Measurements from ENCODE around the gene APBB2.
A peak's percentile ranks its signal among the peaks of the same experiment; 100 is the strongest.
"Not testable (repeated sequence)": the region's sequence is repeated elsewhere in the genome, so short reads cannot be mapped to it uniquely, and the experiment has no call there.

Gene APBB2

DNA sequence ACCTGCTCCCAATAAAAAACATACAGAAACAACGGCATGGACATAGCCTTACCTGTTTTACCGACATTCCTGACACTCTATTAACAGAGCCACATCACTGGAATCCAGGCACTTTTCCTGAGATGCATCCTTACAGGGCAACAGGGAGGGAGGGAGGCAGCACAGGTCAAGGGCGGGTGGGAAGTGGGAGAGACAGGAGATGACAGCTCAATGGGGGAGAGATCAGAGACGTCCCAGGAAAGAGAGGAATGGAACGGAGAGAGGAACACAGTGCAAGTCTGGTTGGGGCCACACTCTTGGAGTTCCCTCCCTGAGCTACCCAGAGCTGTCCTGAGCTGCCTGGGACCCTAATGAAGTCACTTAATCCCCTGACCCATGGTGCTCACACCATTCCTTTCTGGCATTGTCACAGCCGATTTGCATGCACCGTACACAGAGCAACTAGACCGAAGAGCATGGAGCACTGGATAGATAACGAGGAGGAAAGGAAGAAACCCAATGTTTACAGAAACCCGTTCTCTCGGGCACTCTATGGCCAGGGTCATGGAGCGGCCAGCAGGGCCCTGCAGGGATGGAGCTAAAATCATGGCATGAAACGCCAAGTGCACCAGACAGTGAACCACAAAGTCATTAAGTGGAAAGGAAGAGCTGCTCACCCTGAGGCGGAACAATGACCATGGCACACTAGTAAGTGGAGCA, 371.5 kb downstream of the APBB2 start:
- no peak for DNase-seq

DNA sequence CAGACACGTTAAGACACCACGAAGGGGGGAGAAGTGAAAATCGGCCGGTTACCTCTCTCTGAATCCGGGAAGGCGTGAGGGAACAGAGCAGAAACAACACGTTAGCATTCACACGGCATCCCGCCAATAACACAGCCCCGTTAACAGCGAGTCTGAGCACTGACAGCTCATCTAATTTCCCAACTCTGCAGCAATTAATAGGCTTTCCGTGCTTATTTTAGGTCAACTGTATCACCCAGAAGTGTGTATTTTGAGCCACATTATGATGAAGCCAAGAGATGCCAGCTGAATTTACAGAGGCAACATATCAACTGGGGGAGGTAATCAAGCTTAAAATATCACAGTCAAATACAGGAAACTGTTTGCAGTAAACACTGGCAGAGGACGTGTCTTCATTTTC, 372.0 kb downstream of the APBB2 start:
- no peak for DNase-seq

DNA sequence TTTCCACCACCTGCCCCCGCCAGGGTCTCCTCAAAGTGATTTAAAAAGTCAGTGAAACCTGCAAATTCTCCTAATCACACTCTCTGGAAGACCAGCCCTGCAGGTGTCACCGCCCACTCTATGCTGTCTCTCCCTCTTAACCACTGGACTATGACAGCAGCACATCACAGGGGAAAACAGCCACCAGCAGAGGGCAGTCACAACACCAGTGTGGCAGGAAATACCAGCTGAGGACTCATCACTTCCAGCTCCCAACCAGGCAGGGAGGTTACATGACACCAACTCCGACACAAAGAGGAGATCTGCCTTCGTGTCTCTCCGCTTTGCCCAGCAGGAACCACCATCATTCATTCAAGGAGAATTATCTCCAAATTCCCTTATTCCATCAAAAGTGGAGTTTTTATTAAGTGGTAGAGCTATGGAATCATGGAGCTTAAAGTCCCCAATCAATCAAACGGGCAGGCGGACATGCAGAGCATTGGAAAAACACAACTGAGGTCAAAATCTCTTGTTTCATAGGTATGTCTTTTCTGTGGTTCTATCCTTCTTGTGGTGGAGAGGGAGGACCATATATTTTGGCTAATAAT, 373.3 kb downstream of the APBB2 start:
- DNase-seq, result peak; percentile 88 to 89

DNA sequence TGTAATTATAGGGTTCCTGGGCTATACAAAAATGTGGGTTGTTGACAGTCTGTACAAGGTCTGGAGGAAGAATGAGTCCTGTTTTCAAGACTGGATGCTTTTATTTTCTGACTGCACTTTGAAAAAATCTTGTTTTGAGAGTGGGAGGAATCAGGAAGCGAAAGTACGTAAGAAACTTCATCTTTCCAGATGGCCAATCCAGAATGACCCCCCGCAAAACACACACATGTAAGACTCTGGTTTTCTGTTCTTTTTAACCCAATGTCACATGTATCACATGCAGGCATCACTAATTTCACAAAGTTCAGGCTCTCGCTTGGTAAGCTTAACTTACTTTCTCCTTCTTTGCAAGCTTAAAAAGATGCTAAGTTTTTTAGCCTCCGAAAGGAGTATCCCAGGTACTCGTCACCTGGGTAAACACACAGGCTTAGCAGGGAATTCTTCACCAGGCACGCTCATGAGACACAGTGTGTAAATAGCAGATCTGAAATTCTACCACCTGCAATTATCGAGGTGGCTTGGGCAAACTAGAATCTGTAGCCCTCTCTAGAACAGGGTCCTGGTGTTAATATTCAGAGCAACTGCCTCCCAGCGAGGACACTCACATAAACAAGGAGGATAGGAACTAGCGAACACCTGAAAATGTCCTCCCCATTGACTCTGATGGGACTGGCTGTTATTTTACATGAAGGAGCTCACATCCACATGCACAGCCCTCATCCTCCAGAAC, 373.9 kb downstream of the APBB2 start:
- DNase-seq, result no peak

DNA sequence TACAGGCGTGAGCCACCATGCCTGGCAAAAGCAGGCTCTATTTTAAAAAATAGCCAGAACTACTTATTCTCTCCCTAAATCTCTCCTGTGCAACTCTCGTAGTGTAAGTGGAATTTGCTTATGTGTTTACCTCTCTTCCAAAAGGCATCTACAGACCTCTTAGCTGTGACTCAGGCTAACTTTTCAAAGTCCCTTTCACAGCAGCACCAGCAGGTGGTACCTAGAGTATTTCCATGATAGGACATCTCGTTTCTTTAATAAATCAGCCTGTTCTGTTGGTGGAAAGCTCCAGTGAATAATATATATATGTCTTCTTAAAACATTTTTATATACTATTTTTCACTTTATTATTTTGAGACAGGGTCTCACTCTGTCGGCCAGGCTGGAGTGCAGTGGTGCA, 375.6 kb downstream of the APBB2 start:
- peak in 1 of 2 experiments; percentile 3 for DNase-seq

DNA sequence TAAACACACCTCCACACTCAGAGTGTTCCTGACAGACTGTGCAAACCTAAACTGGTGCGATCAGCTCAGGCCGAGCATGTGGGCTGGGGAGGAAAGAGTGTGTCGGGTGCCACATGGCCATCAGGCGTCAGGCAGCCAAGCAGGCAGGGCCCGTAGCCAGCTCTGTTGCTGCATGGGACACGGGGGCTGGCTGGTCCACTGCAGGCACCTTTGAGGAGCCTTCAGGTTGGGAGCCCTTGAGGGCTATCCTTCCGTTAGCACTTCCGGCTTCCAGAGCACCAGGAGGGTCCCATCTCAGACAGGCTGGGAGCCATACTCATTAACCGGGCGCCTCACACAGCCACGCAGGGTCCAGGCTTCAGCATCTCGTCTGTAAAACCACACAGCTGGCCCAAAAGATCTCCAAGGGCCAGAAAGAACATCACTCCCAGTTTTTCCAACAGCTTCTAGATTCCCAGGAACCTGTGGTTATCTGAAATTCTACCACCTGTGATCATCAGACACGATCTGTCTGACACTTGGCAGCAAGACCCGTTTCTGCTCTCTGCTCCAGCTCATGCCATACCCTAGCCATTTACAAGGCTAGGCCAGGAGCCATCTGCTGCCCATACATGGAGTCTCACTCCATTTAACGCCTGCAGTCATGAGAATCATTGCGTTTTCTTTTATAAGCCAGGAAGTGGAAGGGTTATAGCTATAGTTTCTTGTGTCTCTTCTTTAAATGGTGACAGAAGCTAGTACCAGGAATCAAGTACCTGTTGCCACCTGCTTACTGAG, 377.1 kb downstream of the APBB2 start:
- DNase-seq, result no peak

DNA sequence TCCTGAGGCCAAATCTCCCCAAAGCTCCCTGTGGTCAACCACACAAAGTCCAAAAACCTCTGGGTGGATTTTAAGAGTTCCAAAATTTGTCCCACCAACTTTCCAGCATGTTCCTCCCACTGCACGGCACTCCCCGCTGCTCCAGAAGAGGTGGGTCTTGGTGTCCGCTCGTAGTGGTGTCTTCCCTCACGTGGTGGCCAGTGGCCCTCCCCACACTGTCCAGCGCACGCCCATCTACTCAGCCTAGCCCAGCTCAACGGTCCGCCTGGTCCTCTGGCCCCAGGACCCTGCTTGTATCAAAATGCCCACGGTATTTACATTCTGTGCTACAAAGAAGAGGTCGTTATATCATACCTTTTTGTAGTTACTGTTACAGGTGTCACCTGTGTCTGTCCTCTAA, 381.1 kb downstream of the APBB2 start:
- DNase-seq, result no peak

DNA sequence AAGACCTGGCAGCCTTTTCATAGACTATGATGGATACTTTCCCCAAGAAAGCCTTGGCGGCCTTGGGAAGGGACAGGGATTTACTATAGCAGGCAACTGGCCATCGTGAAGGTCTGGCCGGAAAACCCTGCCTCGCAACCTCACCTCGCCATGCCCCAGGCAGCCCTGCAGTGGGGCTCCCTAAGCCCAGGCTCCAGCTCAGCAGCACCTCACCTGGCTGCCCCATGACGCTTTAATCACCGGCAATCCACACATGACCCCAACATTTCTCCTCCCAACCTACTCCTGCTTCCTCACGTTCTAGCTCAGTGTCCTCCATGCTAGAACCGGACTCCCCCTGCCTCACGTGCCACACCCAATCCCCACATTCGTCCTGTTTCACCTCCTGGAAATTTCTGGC, 382.2 kb downstream of the APBB2 start:
- no peak for DNase-seq

DNA sequence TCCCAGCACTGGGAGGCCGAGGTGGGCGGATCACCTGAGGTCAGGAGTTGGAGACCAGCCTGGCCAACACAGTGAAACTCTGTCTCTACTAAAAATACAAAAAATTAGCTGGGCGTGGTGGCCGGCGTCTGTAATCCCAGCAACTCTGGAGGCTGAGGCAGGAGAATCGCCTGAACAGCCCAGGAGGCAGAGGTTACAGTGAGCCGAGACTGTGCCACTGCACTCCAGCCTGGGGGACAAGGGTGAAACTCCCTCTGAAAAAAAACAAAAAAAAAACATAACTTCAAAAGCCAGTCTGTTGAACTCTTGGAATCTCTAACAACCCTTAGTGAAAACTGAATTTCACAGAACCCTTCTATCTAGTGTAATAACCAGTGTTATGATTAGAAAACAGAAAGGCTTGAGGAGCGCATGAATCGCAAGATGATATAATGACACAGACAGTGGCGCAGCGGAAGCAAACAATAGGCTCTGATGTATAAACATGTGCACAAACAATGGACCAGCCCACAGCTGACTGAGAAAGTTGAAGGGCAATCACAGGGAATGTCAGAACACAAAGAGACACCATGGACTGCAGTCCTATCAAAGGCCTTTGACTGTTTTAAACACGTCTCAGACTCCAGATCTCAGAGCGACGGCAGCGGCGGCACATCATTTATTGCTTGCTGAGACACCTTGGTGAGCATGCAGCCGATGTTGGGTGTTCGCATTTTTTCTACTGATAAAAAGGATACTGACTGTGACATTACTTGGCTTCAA, 383.0 kb downstream of the APBB2 start:
- DNase-seq, result no peak

DNA sequence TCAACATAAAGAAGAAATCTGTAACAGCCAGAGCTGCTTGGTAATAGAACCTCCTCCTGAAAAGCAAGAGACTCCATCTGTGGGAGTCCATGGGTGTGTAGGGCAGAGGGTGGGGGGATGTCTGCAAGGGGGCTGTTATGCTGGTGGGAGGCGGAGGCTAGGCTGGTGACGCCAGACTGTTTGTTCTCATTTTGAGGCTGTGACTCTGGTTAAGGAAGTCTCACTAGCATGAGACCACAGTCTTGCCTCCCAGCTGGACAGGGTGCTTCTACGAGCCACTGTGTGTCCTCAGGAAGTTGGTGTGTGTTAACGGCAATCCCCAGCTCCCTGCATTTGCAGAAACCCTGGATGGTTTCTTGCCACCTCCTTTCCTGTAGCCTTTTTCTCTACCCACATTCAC, 384.8 kb downstream of the APBB2 start:
- DNase-seq, result peak; percentile 63 to 69

DNA sequence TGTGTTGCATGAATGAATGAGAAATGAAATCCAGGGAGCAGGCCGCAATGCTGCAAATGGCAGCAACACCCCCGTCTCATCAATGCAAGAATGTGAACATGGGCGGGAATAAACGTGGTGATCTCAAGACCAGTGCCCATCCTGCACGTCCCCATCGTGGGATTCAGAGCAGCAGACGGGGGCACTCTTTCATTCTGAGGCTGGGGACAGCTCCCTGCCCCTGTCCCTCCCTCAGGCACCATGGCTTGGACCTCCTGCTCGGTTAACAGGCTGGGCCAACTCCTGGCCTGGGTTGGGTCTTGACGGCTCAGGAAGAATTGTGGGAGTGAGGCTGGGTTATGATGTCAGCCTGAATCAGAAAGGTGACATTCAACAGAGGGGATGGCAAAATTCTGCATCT, 385.7 kb downstream of the APBB2 start:
- no peak for DNase-seq

DNA sequence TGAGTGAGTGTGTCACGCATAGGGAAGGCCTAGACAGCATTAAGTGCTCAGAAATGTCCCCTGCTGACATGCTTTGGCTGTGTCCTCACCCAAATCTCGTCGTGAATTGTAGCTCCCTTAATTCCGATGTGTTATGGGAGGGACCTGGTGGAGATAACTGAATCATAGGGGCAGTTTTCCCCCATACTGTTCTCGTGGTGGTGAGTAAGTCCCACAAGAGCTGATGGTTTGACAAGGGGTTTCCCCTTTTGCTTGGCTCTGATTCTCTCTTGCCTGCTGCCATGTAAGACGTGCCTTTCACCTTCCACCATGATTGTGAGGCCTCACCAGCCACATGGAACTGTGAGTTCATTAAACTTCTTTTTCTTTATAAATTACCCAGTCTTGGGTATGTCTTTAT, 386.6 kb downstream of the APBB2 start:
- no peak for DNase-seq

DNA sequence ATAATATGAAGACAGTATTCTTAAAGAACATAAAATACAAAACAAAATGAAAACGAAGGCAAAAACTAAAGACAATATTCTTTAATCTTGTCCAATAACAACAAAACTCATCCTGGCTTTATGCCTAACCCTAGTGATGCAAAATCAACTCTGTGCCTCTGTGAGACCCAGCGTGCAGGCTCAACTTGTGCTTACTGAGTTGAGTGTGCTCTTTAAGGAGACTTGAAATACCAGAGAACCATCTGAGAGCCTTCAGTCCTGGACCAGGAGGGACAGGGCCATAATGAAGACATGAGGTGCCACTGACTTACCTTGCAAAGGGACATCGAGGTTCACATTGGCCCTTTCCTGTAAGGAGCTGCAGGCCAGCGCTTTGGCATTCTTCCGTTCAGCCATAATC, 387.5 kb downstream of the APBB2 start:
- no peak for DNase-seq

DNA sequence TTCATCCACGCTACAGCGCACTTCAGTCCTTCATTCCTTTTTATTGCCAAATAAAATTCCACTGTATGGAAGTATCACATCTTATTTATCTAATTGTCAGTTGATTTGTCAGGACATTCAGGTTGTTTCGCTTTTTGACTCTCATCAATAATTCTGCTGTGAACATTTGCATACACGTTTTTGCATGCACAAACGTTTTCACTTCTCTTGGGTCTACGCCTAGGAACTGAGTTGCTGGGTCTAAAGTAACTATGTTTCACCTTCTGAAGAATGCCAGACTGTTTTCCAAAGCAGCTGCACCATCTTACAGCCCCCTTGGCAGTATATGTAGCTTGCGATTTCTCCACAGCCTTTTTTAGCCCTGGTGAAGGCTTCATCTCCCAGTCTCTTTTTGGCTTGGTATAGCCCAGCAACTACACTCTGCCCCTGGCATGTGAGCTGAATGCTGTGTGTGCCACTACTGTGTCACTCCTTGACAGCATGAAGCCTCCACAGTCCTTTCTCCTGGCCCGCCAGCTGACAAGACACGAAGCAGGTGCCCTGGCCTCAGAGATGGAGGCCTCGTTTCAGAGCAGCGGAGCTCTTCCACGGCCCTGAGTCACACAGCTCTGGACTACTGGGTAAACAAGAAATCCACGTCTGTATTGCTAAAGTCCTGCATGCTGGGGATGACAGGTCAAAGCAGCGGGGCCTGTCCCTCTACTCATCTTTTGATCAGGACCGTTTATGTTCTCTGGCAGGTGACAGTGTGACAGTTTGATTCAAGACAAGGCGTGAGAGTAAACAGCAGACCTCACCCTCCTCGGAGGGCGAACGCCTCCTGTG, 389.1 kb downstream of the APBB2 start:
- DNase-seq, result no peak

DNA sequence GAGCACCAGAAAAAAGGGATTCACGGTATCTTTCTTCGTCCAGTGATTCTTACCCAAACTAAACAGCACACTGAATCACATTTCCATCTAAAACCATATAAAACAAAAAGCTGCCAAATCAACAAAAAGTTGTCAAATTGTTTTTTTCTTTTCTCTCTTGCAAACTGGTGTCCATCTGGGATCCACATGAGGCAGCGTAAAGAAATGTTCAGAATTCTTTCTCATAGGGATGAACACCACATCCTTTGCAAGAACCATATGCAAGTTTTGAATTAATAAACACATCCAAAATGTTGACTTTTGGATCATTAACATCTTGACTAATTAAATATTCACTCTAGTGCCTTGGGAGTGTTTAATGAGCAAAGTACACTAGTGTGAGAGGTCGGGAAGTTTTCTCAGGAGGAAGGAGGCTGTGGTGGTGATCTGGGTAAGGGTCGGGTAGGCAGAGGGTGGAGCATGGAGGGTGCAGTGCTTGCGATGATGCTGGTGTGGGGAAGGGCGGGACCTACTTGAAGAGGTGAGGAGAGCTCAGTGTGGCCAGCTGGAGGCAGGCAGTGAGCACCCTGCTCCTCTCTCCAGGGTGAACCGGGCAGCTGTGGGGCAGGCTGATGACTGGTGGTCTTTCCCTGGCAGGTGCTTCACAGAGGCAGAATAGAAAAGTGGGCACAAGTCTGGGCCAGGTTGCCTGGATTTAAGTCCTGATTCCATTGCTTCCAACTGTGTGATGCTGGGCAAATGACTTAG, 391.7 kb downstream of the APBB2 start:
- no peak for DNase-seq

DNA sequence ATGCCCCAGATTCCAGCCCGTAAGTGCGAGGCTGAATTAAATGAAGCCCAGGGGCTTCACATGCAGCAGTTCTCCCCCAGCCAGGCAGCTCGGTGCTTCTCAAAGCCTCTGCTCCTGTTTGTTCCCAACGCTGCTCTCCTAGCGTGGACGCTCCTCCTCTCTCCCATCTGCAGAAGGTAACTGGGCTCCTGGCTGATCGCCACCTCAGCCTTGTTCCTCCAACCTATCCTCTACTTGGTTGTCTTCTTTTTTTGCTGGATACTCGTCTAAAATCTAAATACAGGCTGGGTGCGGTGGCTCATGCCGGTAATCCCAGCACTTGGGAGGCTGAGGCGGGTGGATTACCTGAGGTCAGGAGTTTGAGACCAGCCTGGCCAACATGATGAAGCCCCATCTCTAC, 394.2 kb downstream of the APBB2 start:
- DNase-seq, result no peak

DNA sequence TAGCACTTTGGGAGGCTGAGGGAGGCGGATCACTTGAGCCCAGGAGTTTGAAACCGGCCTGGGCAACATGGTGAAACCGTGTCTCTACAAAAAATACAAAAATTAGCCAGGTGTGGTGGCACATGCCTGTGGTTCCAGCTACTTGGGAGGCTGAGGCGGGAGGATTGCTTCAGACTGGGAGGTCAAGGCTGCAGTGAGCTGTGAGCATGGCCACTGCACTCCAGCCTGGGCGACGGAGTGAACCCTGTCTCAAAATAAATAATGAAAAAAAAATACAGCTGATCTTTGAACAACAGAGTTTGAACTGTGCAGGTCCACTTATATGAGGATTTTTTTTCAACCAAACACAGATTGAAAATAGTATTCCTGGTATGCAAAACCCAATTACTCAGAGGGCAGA, 397.2 kb downstream of the APBB2 start:
- not testable (repeated sequence) for DNase-seq

DNA sequence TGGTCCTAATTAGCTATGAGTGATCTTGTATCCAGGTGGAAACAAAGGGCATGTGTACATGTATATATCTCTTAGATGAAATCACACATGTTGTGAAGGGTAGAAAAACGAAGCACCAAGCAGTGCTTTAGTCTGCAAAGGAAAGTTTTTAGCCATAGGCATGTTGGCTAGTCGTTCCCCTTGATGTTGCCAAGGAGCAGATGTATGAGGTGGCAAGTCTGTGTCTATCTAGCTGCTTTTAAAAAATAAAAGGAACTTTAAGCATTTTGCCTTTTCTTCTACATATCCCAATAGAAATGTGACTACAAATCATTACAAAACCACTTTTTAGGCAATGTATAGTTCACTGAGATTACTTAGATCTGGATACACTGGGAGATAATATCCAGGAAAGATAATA, 401.5 kb downstream of the APBB2 start:
- no peak for DNase-seq

DNA sequence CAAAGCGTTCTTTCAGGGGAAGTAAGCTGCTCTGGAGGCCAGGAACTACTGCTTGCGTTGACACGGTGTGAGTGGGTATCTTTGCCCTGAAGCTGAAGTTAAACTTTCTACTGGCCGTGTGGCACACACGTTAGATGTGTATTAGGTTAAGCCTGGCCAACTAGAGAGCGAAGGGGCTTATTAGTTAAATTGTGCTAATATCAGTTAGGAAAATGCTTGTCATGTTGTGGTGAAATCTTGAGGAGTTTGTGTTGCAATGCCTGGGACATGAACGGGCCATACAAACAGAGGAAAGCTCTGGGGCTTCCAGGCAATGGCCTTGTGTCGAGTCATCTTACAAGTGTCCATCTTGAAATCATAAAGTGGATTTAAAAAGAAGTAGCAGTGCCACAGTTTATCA, 402.0 kb downstream of the APBB2 start:
- DNase-seq, result no peak

DNA sequence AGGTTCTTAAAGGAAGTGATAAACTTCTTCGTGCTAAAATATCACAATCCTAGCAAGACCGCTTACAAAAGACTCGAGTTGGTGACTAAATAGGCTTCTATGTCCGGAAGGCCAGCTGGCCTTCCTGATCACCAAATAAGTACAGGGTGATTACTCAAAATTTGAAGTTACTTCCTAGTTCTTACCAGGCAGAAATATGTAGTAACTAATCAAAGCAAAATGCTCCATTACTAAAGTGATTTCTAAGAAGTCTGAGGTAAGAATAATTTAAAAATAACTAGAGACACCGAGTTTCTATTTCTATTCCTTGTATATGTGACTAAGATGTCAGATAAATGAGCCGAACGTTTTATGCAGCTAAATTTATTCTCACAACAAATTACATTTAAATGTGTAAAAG, 402.4 kb downstream of the APBB2 start:
- DNase-seq, result no peak

DNA sequence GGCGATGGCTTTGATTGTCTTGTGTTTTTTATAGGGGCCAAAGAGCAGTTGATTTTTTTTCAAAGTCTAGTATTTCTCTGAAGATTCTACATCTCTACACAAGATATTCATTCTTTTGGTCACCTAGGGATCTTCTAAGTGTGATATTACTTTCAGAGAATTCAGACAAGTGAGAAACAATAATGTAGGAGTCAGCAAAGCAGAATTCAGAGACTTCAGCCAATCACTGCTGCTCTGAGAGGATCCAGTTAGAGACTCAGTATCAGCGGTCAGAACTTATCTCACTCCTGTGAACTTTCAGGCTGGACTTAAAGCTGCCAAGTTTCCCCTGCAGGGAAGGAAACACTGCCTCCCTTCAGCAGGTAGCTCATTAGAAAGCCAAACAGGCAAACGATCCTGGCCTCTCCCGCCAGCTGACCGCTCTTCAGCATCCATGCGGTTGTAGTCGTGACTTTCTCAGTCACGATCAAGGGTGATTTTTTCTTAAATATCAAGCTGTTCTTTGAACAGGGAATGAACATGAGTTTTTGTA, 405.4 kb downstream of the APBB2 start:
- no peak for DNase-seq
